RWPE2 (cell line): ENCODE results near the gene ARMC9.

Experiments used
- ATAC-seq: fragments of 200-7000 bp; cut with Tn5 transposase; 3 replicates; pipeline ENCODE4 v1.9.1; 2021; ENCODE audit warnings: low read depth
- DNase-seq: peaks from one replicate; pipeline ENCODE4 v3.0.0-alpha.2; 2020; ENCODE audit warnings: low spot score
- H3K27ac ChIP-seq: fragments of 450-650 bp; 2 replicates; pipeline ENCODE4 v1.5.1; 2017; ENCODE audit warnings: mild to moderate bottlenecking; ENCODE audit not compliant: poor library complexity, severe bottlenecking
- H3K27me3 ChIP-seq: fragments of 250-450 bp; sonication (Bioruptor Pico); 2 replicates; pipeline ENCODE4 v1.5.1; 2021; ENCODE audit warnings: mild to moderate bottlenecking, moderate library complexity; ENCODE audit not compliant: insufficient read depth, poor library complexity, severe bottlenecking
- H3K36me3 ChIP-seq: fragments of 250-450 bp; sonication (Bioruptor Pico); 2 replicates; pipeline ENCODE4 v1.5.1; 2020; ENCODE audit warnings: low read depth, mild to moderate bottlenecking, moderate library complexity
- H3K4me1 ChIP-seq: fragments of 250-450 bp; sonication (Bioruptor Pico); 2 replicates; pipeline ENCODE4 v1.5.1; 2021; ENCODE audit warnings: mild to moderate bottlenecking, moderate library complexity; ENCODE audit not compliant: insufficient read depth, poor library complexity, severe bottlenecking
- H3K4me3 ChIP-seq: fragments of 250-450 bp; sonication (Bioruptor Pico); 2 replicates; pipeline ENCODE4 v1.5.1; 2021; ENCODE audit warnings: mild to moderate bottlenecking, moderate library complexity; ENCODE audit not compliant: severe bottlenecking
- H3K9me3 ChIP-seq: fragments of 250-450 bp; sonication (Bioruptor Pico); 2 replicates; pipeline ENCODE4 v1.5.1; 2021; ENCODE audit warnings: mild to moderate bottlenecking, moderate library complexity; ENCODE audit not compliant: severe bottlenecking
- CTCF ChIP-seq: fragments of 450-650 bp; IDR thresholded peaks from one replicate; pipeline ENCODE4 v1.5.1; 2017; ENCODE audit warnings: mild to moderate bottlenecking, moderate library complexity; ENCODE audit not compliant: poor library complexity, severe bottlenecking

ARMC9 gene

GRCh38 chr2:231364061-231364460, 165.6 kb downstream of the ARMC9 start:
- Histone ChIP-seq H3K36me3 (no peaks in the 10 kb centered on the region), H3K4me3 (no peak overlapping the region), H3K27me3 (no peaks in the 10 kb centered on the region), H3K27ac (no peak overlapping the region), H3K4me1 (peaks cover 8% of the 10 kb centered on the region), H3K9me3 (no peaks in the 10 kb centered on the region)
- no peak for TF ChIP-seq CTCF
- peak; percentile 32 for DNase-seq
- no peak for ATAC-seq

- Histone ChIP-seq H3K27ac (peak overlapping the region; percentile 60), H3K27me3 (no peaks in the 10 kb centered on the region), H3K4me1 (peaks cover 8% of the 10 kb centered on the region), H3K9me3 (no peaks in the 10 kb centered on the region), H3K36me3 (no peaks in the 10 kb centered on the region), H3K4me3 (no peak overlapping the region)
- peak; percentile 95 for ATAC-seq
- DNase-seq = peak; percentile 54
- TF ChIP-seq CTCF = no peak
Observed at GRCh38 chr2:231364961-231365810, 166.8 kb downstream of the ARMC9 start.

GRCh38 chr2:231367178-231367577, 168.7 kb downstream of the ARMC9 start:
- ATAC-seq = no peak
- H3K4me3 ChIP-seq = no peak overlapping the region
- peak; percentile 17 for DNase-seq
- H3K9me3 ChIP-seq = no peaks in the 10 kb centered on the region
- no peaks in the 10 kb centered on the region for H3K27me3 ChIP-seq
- peaks cover 8% of the 10 kb centered on the region for H3K4me1 ChIP-seq
- H3K36me3 ChIP-seq = no peaks in the 10 kb centered on the region
- no peak overlapping the region for H3K27ac ChIP-seq
- no peak for TF ChIP-seq CTCF

GRCh38 chr2:231369580-231370428, 171.4 kb downstream of the ARMC9 start:
- Histone ChIP-seq H3K4me3 (no peak overlapping the region), H3K27ac (no peak overlapping the region), H3K27me3 (no peaks in the 10 kb centered on the region), H3K9me3 (no peaks in the 10 kb centered on the region), H3K36me3 (no peaks in the 10 kb centered on the region), H3K4me1 (peaks cover 8% of the 10 kb centered on the region)
- DNase-seq = no peak
- no peak for ATAC-seq
- TF ChIP-seq CTCF = no peak
